GM19043 (cell line): ENCODE measurements around the gene RIPPLY2.
"Not testable (repeated sequence)": the region's sequence is repeated elsewhere in the genome, so short reads cannot be mapped to it uniquely, and the experiment has no call there.

Experiments used
- ATAC-seq: cut with Tn5 transposase; IDR thresholded peaks from one replicate; pipeline ENCODE4 v1.9.1; 2021; ENCODE audit warnings: low read depth; ENCODE audit not compliant: unreplicated experiment

The RIPPLY2 gene

GRCh38 chr6:83893024-83893423 is 39.9 kb downstream of the RIPPLY2 start:
- no peak for ATAC-seq

- not testable (repeated sequence) for ATAC-seq
Observed at GRCh38 chr6:83897094-83897493, 43.9 kb downstream of the RIPPLY2 start.

- ATAC-seq = no peak
Observed at GRCh38 chr6:83901624-83902023, 48.5 kb downstream of the RIPPLY2 start.

GRCh38 chr6:83904395-83904794 is 51.2 kb downstream of the RIPPLY2 start:
- no peak for ATAC-seq

- ATAC-seq = no peak
Observed at GRCh38 chr6:83905648-83906047, 52.5 kb downstream of the RIPPLY2 start.
